SK-N-SH (cell line): ENCODE results near the gene KCTD17. TPM values are rescaled to one million over a fixed set of nuclear protein-coding genes. Genes with fewer than 3 reads are reported as not detected.

ENCODE experiments used
- CTCF ChIA-PET: fragments of 300-600, 350-600 bp; formaldehyde crosslinking; extraction: SDS; loops from one replicate; lab custom pipeline; 2021; lab: Yijun Ruan, JAX
- POLR2A ChIA-PET: fragments of 350-600 bp; sonication (Branson Sonifier 250); formaldehyde crosslinking; extraction: SDS; loops from one replicate; lab custom pipeline; 2020; ENCODE audit warnings: antibody characterized with exemption, inconsistent platforms; lab: Yijun Ruan, JAX
- DNase-seq: peaks from one replicate; pipeline ENCODE4 v3.0.0; 2012
- H2AFZ ChIP-seq: fragments of 200-600 bp; sonication (generic); 2 replicates; pipeline ENCODE4 v1.8.1; 2016; ENCODE audit warnings: antibody characterized with exemption, mild to moderate bottlenecking, low read depth
- H3F3A ChIP-seq: fragments of 200-600 bp; sonication (generic); replicated peaks from 2 replicates; pipeline ENCODE3; 2016; ENCODE audit warnings: antibody characterized with exemption, mild to moderate bottlenecking; ENCODE audit not compliant: insufficient read depth
- H3K27ac ChIP-seq, 2 experiments: fragments of 200-500 bp in 1 of 2; fragments of 200-600 bp in 1 of 2; sonication (Bioruptor generic) in 1 of 2; sonication (generic), shearing (Covaris generic) in 1 of 2; 2 replicates each; pipeline versions ENCODE4 v1.5.1 to v1.6.1; 2014 to 2016; ENCODE audit warnings: low read depth in 2 of 2, inconsistent platforms in 1 of 2, low read length in 1 of 2, mild to moderate bottlenecking in 1 of 2, mixed read lengths in 1 of 2
- H3K27me3 ChIP-seq: fragments of 200-600 bp; sonication (generic), shearing (Covaris generic); 2 replicates; pipeline ENCODE4 v1.6.1; 2016; ENCODE audit warnings: mixed run types; ENCODE audit not compliant: insufficient read depth
- H3K36me3 ChIP-seq, 2 experiments: fragments of 200-500 bp in 1 of 2; fragments of 200-600 bp in 1 of 2; sonication (Bioruptor generic) in 1 of 2; sonication (generic) in 1 of 2; replicated peaks in 1 of 2; 2 replicates each; pipeline versions ENCODE3 to v1.5.1; 2014 to 2016; ENCODE audit warnings: low read length in 1 of 2, mild to moderate bottlenecking in 1 of 2; ENCODE audit not compliant: insufficient read depth in 2 of 2, control insufficient read depth in 1 of 2
- H3K4me1 ChIP-seq, 2 experiments: fragments of 200-500 bp in 1 of 2; fragments of 200-600 bp in 1 of 2; sonication (Bioruptor generic) in 1 of 2; sonication (generic), shearing (Covaris generic) in 1 of 2; 2 replicates each; pipeline versions ENCODE4 v1.5.1 to v1.6.1; 2014 to 2016; ENCODE audit warnings: low read depth in 1 of 2, low read length in 1 of 2, mixed run types in 1 of 2; ENCODE audit not compliant: insufficient read depth in 2 of 2, control insufficient read depth in 1 of 2
- H3K4me2 ChIP-seq: fragments of 200-600 bp; sonication (generic), shearing (Covaris generic); 2 replicates; pipeline ENCODE4 v1.6.1; 2017; ENCODE audit warnings: mixed run types
- H3K4me3 ChIP-seq, 2 experiments: fragments of 200-500 bp in 1 of 2; fragments of 200-600 bp in 1 of 2; sonication (Bioruptor generic) in 1 of 2; sonication (generic), shearing (Covaris generic) in 1 of 2; 2 replicates each; pipeline versions ENCODE4 v1.5.1 to v1.8.1; 2014 to 2016; ENCODE audit warnings: low read depth in 2 of 2, inconsistent platforms in 1 of 2, low read length in 1 of 2, mild to moderate bottlenecking in 1 of 2, mixed read lengths in 1 of 2, moderate library complexity in 1 of 2
- H3K79me2 ChIP-seq: fragments of 200-600 bp; sonication (generic); 2 replicates; pipeline ENCODE4 v1.8.1; 2017; ENCODE audit warnings: mild to moderate bottlenecking; ENCODE audit not compliant: insufficient read depth
- H3K9ac ChIP-seq: fragments of 200-600 bp; sonication (generic); 2 replicates; pipeline ENCODE4 v1.6.1; 2017; ENCODE audit warnings: mixed run types
- H3K9me2 ChIP-seq: fragments of 200-600 bp; sonication (generic); 2 replicates; pipeline ENCODE4 v1.6.1; 2017; ENCODE audit warnings: mixed run types
- H3K9me3 ChIP-seq: fragments of 200-600 bp; sonication (generic); 2 replicates; pipeline ENCODE4 v1.6.1; 2017; ENCODE audit warnings: mixed run types, mild to moderate bottlenecking, moderate library complexity
- H4K20me1 ChIP-seq: fragments of 200-600 bp; sonication (generic); 2 replicates; pipeline ENCODE4 v1.6.1; 2017; ENCODE audit warnings: mild to moderate bottlenecking, mixed run types; ENCODE audit not compliant: insufficient read depth
- CHD2 ChIP-seq: fragments of 150-350 bp; IDR thresholded peaks from 2 replicates; pipeline ENCODE4 v1.6.1; 2018; ENCODE audit warnings: low read length; ENCODE audit not compliant: partially characterized antibody
- ELF1 ChIP-seq: IDR thresholded peaks from 2 replicates; pipeline ENCODE4 v1.4.0; 2012
- EP300 ChIP-seq, 2 experiments: IDR thresholded peaks; 2 replicates each; pipeline versions ENCODE4 v1.4.0 to v1.6.1; 2012; ENCODE audit warnings: borderline replicate concordance in 1 of 2, low read depth in 1 of 2, low read length in 1 of 2
- EZH2phosphoT487 ChIP-seq: fragments of 200-600 bp; sonication (generic); IDR thresholded peaks from 2 replicates; pipeline ENCODE4 v1.6.1; 2017; ENCODE audit warnings: low read depth, mixed run types, mild to moderate bottlenecking, antibody characterized with exemption, moderate library complexity, borderline replicate concordance
- FOSL2 ChIP-seq: IDR thresholded peaks from 2 replicates; pipeline ENCODE4 v1.4.0; 2012; ENCODE audit warnings: low read depth, mild to moderate bottlenecking, moderate library complexity, borderline replicate concordance
- FOXJ3 ChIP-seq: sonication (generic); formaldehyde crosslinking; IDR thresholded peaks from 2 replicates; pipeline ENCODE4 v1.5.1; 2020; ENCODE audit warnings: mild to moderate bottlenecking, missing genetic modification reagents
- FOXM1 ChIP-seq: IDR thresholded peaks from 2 replicates; pipeline ENCODE4 v1.4.0; 2012; ENCODE audit warnings: low read depth, mild to moderate bottlenecking
- MXI1 ChIP-seq: IDR thresholded peaks from 2 replicates; pipeline ENCODE4 v1.6.1; 2012; ENCODE audit warnings: mild to moderate bottlenecking, low read depth, low read length, improper control_type of control experiment
- RAD21 ChIP-seq: IDR thresholded peaks from 2 replicates; pipeline ENCODE4 v1.6.1; 2012; ENCODE audit warnings: mild to moderate bottlenecking, low read length
- RCOR1 ChIP-seq: fragments of 150-350 bp; IDR thresholded peaks from 2 replicates; pipeline ENCODE4 v1.6.1; 2017; ENCODE audit warnings: antibody characterized with exemption, low read length
- REST ChIP-seq: IDR thresholded peaks from 2 replicates; pipeline ENCODE4 v1.6.1; 2012; ENCODE audit warnings: mild to moderate bottlenecking, low read depth, low read length, moderate library complexity
- TCF12 ChIP-seq: IDR thresholded peaks from 2 replicates; pipeline ENCODE4 v1.4.0; 2012
- WGBS: methylation state at CpG from one replicate; pipeline ENCODE4 v1.1.6; 2017; ENCODE audit warnings: low lambda C conversion rate; 5-methylcytosine and 5-hydroxymethylcytosine counted together
- polyA plus RNA-seq, 3 experiments: library from polyadenylated mRNA; depleted of rRNA; stranded (reverse); fragments of >200 nt; gene quantifications; 2 replicates each; pipeline ENCODE4 v1.2.3, GENCODE V29; 2012
- TF ChIP-seq, protein P1 (sequence below): IDR thresholded peaks from 2 replicates; pipeline ENCODE4 v1.4.0; 2012; ENCODE audit warnings: low read depth, borderline replicate concordance
- TF ChIP-seq, protein P2 (sequence below): fragments of 150-350 bp; IDR thresholded peaks from 2 replicates; pipeline ENCODE4 v1.6.1; 2016; ENCODE audit warnings: mild to moderate bottlenecking, low read depth, low read length
- TF ChIP-seq, protein P3 (sequence below): fragments of 200-600 bp; sonication (generic); IDR thresholded peaks from 2 replicates; pipeline ENCODE4 v1.6.1; 2017; ENCODE audit warnings: antibody characterized with exemption, mild to moderate bottlenecking, moderate library complexity

Gene KCTD17
- polyA plus RNA-seq, 1 of the 3 experiments (the other 2 are of a cell fraction): 57.8 TPM

DNA sequence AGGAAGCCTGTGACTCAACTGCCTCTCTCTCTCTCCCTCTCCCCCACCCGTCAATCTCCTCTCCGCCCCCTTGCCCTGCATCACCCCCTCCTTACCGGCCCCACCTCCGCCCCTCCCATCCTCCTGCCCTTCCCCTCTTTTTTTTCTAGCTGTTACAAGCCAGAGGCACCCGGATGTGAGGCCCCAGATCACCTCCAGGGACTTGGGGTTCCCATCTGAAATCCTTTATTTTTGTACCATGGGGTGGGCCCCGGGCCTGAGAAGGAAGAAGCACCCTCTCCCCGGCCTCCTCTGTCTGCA, 10.8 kb downstream of the KCTD17 start:
- no peaks in the 10 kb centered on the region for H4K20me1 ChIP-seq
- 94% methylated on average over 7 of the region's 7 CpGs for whole genome bisulfite sequencing
- ChIA-PET CTCF (interaction anchor here (1.6 kb wide), 1 partner anchor 18 kb away, joined by 3 read pairs; no protein-coding TSS in a partner anchor), POLR2A (no interaction called here)
- DNase-seq: no peak
- no peaks in the 10 kb centered on the region for H3K9me3 ChIP-seq
- TF ChIP-seq EZH2phosphoT487: no peak
- TF ChIP-seq FOXM1: no peak
- TF ChIP-seq, protein P1, sequence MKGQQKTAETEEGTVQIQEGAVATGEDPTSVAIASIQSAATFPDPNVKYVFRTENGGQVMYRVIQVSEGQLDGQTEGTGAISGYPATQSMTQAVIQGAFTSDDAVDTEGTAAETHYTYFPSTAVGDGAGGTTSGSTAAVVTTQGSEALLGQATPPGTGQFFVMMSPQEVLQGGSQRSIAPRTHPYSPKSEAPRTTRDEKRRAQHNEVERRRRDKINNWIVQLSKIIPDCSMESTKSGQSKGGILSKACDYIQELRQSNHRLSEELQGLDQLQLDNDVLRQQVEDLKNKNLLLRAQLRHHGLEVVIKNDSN: no peak
- TF ChIP-seq FOSL2: no peak
- TF ChIP-seq ELF1: no peak
- no peak for TF ChIP-seq REST
- no peak for TF ChIP-seq RAD21
- no peak for TF ChIP-seq MXI1
- TF ChIP-seq, protein P2, sequence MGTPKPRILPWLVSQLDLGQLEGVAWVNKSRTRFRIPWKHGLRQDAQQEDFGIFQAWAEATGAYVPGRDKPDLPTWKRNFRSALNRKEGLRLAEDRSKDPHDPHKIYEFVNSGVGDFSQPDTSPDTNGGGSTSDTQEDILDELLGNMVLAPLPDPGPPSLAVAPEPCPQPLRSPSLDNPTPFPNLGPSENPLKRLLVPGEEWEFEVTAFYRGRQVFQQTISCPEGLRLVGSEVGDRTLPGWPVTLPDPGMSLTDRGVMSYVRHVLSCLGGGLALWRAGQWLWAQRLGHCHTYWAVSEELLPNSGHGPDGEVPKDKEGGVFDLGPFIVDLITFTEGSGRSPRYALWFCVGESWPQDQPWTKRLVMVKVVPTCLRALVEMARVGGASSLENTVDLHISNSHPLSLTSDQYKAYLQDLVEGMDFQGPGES: no peak
- no peak for TF ChIP-seq CHD2
- TF ChIP-seq FOXJ3 (CRISPR knock-in tag): no peak
- no peak for TF ChIP-seq EP300 (IDR thresholded peaks at IDR 0.05; ENCODE audit: borderline replicate concordance in 1 of 2, low read depth in 1 of 2, low read length in 1 of 2)
- no peak for TF ChIP-seq TCF12
- TF ChIP-seq, protein P3, sequence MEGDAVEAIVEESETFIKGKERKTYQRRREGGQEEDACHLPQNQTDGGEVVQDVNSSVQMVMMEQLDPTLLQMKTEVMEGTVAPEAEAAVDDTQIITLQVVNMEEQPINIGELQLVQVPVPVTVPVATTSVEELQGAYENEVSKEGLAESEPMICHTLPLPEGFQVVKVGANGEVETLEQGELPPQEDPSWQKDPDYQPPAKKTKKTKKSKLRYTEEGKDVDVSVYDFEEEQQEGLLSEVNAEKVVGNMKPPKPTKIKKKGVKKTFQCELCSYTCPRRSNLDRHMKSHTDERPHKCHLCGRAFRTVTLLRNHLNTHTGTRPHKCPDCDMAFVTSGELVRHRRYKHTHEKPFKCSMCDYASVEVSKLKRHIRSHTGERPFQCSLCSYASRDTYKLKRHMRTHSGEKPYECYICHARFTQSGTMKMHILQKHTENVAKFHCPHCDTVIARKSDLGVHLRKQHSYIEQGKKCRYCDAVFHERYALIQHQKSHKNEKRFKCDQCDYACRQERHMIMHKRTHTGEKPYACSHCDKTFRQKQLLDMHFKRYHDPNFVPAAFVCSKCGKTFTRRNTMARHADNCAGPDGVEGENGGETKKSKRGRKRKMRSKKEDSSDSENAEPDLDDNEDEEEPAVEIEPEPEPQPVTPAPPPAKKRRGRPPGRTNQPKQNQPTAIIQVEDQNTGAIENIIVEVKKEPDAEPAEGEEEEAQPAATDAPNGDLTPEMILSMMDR: no peak
- no peak for TF ChIP-seq RCOR1
- H2AFZ ChIP-seq: no peak overlapping the region
- H3K9ac ChIP-seq: no peak overlapping the region
- H3K27me3 ChIP-seq: no peaks in the 10 kb centered on the region
- no peak overlapping the region for H3K27ac ChIP-seq
- no peak overlapping the region for H3K4me2 ChIP-seq
- no peaks in the 10 kb centered on the region for H3F3A ChIP-seq
- no peaks in the 10 kb centered on the region for H3K9me2 ChIP-seq
- no peaks in the 10 kb centered on the region for H3K4me1 ChIP-seq
- no peaks in the 10 kb centered on the region for H3K79me2 ChIP-seq
- H3K36me3 ChIP-seq: peaks cover 0 to 28% of the 10 kb centered on the region in 2 experiments
- no peak overlapping the region for H3K4me3 ChIP-seq
